WTC11 (cell line): ENCODE data around the gene SYNGR1. TPM values are rescaled to one million over a fixed set of nuclear protein-coding genes. Genes with fewer than 3 reads are reported as not detected.

Experiments used
- ATAC-seq: fragments of 200-7000 bp; cut with Tn5 transposase; 2 replicates; pipeline ENCODE4 v1.10.0; 2021; ENCODE audit warnings: mild to moderate bottlenecking, moderate library complexity
- CTCF ChIA-PET: fragments of 300-600 bp; sonication (Branson Sonifier 250); formaldehyde crosslinking; loops from one replicate; lab custom pipeline; 2021; ENCODE audit warnings: antibody characterized with exemption; lab: Charles Lee
- POLR2A ChIA-PET: fragments of 350-600 bp; sonication (Branson Sonifier 250); formaldehyde crosslinking; loops from one replicate; lab custom pipeline; 2021; ENCODE audit warnings: antibody characterized with exemption; lab: Charles Lee
- DNase-seq: peaks from one replicate; pipeline ENCODE4 v3.0.0; 2021; ENCODE audit warnings: low spot score
- H3K27ac Mint-ChIP-seq: 2 replicates; pipeline ENCODE4 v1.8.0; 2021; ENCODE audit warnings: mixed read lengths
- H3K27me3 Mint-ChIP-seq: 2 replicates; pipeline ENCODE4 v1.8.0; 2021; ENCODE audit warnings: low read depth, mild to moderate bottlenecking, moderate library complexity, mixed read lengths
- H3K36me3 Mint-ChIP-seq: 2 replicates; pipeline ENCODE4 v1.8.0; 2021; ENCODE audit warnings: mixed read lengths
- H3K4me1 Mint-ChIP-seq: 2 replicates; pipeline ENCODE4 v1.8.0; 2022; ENCODE audit warnings: mixed read lengths
- H3K4me3 Mint-ChIP-seq: 2 replicates; pipeline ENCODE4 v1.8.0; 2021; ENCODE audit warnings: mild to moderate bottlenecking, moderate library complexity, mixed read lengths
- H3K9me3 Mint-ChIP-seq: 2 replicates; pipeline ENCODE4 v1.8.0; 2021; ENCODE audit warnings: mixed read lengths
- ESRRA ChIP-seq: sonication (generic); formaldehyde crosslinking; IDR thresholded peaks from 2 replicates; pipeline ENCODE4 v1.8.1; 2022; ENCODE audit warnings: mild to moderate bottlenecking, missing genetic modification reagents, borderline replicate concordance
- FOXP1 ChIP-seq: sonication (generic); formaldehyde crosslinking; IDR thresholded peaks from 2 replicates; pipeline ENCODE4 v1.8.0; 2022; ENCODE audit warnings: missing genetic modification reagents, mild to moderate bottlenecking, moderate library complexity, borderline replicate concordance
- GABPB1 ChIP-seq: sonication (generic); formaldehyde crosslinking; IDR thresholded peaks from 2 replicates; pipeline ENCODE4 v1.8.1; 2023; ENCODE audit warnings: mild to moderate bottlenecking, missing genetic modification reagents
- JAZF1 ChIP-seq: fragments of 250-450 bp; sonication (Bioruptor Pico); IDR thresholded peaks from 2 replicates; pipeline ENCODE4 v1.9.0; 2021; ENCODE audit warnings: moderate library complexity, mild to moderate bottlenecking, inconsistent platforms
- JUN ChIP-seq: sonication (generic); formaldehyde crosslinking; IDR thresholded peaks from 2 replicates; pipeline ENCODE4 v1.8.0; 2023; ENCODE audit warnings: mild to moderate bottlenecking, missing genetic modification reagents
- MAX ChIP-seq: sonication (generic); formaldehyde crosslinking; IDR thresholded peaks from 2 replicates; pipeline ENCODE4 v1.8.0; 2022; ENCODE audit warnings: mild to moderate bottlenecking, missing genetic modification reagents
- NFYB ChIP-seq: sonication (generic); formaldehyde crosslinking; conservative IDR thresholded peaks from 2 replicates; pipeline ENCODE4 v1.8.0; 2022; ENCODE audit warnings: low read depth, missing genetic modification reagents
- NR1H2 ChIP-seq: sonication (generic); formaldehyde crosslinking; IDR thresholded peaks from 2 replicates; pipeline ENCODE4 v1.9.0; 2021; ENCODE audit warnings: mild to moderate bottlenecking, moderate library complexity, missing genetic modification reagents
- NR2C2 ChIP-seq: sonication (generic); formaldehyde crosslinking; IDR thresholded peaks from 2 replicates; pipeline ENCODE4 v1.8.0; 2022; ENCODE audit warnings: mild to moderate bottlenecking, missing genetic modification reagents
- NR3C1 ChIP-seq: sonication (generic); formaldehyde crosslinking; conservative IDR thresholded peaks from 2 replicates; pipeline ENCODE4 v1.8.1; 2023; ENCODE audit warnings: low read depth, mild to moderate bottlenecking, missing genetic modification reagents
- RELA ChIP-seq: sonication (generic); formaldehyde crosslinking; IDR thresholded peaks from 2 replicates; pipeline ENCODE4 v1.8.1; 2022; ENCODE audit warnings: missing genetic modification reagents, mild to moderate bottlenecking, borderline replicate concordance
- TEAD1 ChIP-seq: sonication (generic); formaldehyde crosslinking; IDR thresholded peaks from 2 replicates; pipeline ENCODE4 v1.8.0; 2022; ENCODE audit warnings: mild to moderate bottlenecking, missing genetic modification reagents
- USF2 ChIP-seq: sonication (generic); formaldehyde crosslinking; IDR thresholded peaks from 2 replicates; pipeline ENCODE4 v1.8.1; 2023; ENCODE audit warnings: mild to moderate bottlenecking, missing genetic modification reagents, moderate library complexity
- ZNF396 ChIP-seq: fragments of 250-450 bp; sonication (Bioruptor Pico); IDR thresholded peaks from 2 replicates; pipeline ENCODE4 v1.8.0; 2021; ENCODE audit warnings: mild to moderate bottlenecking, moderate library complexity, borderline replicate concordance
- total RNA-seq: library from RNA; stranded (reverse); gene quantifications from 3 replicates; pipeline ENCODE4 v1.2.3, GENCODE V29; 2021
- TF ChIP-seq, protein P1 (sequence below): sonication (generic); formaldehyde crosslinking; IDR thresholded peaks from 2 replicates; pipeline ENCODE4 v1.8.0; 2023; ENCODE audit warnings: missing genetic modification reagents
- TF ChIP-seq, protein P2 (sequence below): fragments of 200-600 bp; IDR thresholded peaks from 2 replicates; pipeline ENCODE4 v1.8.0; 2022; ENCODE audit warnings: antibody characterized with exemption
- TF ChIP-seq, protein P3 (sequence below): sonication (generic); formaldehyde crosslinking; IDR thresholded peaks from 2 replicates; pipeline ENCODE4 v1.8.1; 2023; ENCODE audit warnings: mild to moderate bottlenecking, missing genetic modification reagents
- TF ChIP-seq, protein P4 (sequence below): sonication (generic); formaldehyde crosslinking; IDR thresholded peaks from 2 replicates; pipeline ENCODE4 v1.8.1; 2022; ENCODE audit warnings: low read depth, missing genetic modification reagents, borderline replicate concordance
- TF ChIP-seq, protein P5 (sequence below): sonication (generic); formaldehyde crosslinking; IDR thresholded peaks from 2 replicates; pipeline ENCODE4 v1.8.0; 2023; ENCODE audit warnings: mild to moderate bottlenecking, missing genetic modification reagents
- TF ChIP-seq, protein P6 (sequence below): fragments of 250-450 bp; sonication (Bioruptor Pico); IDR thresholded peaks from 2 replicates; pipeline ENCODE4 v1.8.0; 2021; ENCODE audit warnings: mild to moderate bottlenecking

Gene SYNGR1
- total RNA-seq, 1 experiment from 2014 or later: 35.3 TPM

- Mint-ChIP-seq H3K4me1 (no peaks in the 10 kb centered on the region), H3K9me3 (no peaks in the 10 kb centered on the region)
- CTCF ChIA-PET: interaction anchor here (1.5 kb wide), 1 partner anchor 96 kb away, joined by 3 read pairs; no protein-coding TSS in a partner anchor
- TF ChIP-seq FOXP1 (CRISPR knock-in tag) (no peak), ZNF396 (CRISPR knock-in tag) (no peak), JUN (no peak), RELA (CRISPR knock-in tag) (no peak), MAX (CRISPR knock-in tag) (no peak), ESRRA (CRISPR knock-in tag) (no peak), NR2C2 (CRISPR knock-in tag) (no peak), JAZF1 (no peak), GABPB1 (CRISPR knock-in tag) (no peak), NFYB (CRISPR knock-in tag) (no peak), USF2 (CRISPR knock-in tag) (no peak), TEAD1 (CRISPR knock-in tag) (no peak), NR1H2 (CRISPR knock-in tag) (no peak), NR3C1 (CRISPR knock-in tag) (no peak)
- TF ChIP-seq, protein P1, sequence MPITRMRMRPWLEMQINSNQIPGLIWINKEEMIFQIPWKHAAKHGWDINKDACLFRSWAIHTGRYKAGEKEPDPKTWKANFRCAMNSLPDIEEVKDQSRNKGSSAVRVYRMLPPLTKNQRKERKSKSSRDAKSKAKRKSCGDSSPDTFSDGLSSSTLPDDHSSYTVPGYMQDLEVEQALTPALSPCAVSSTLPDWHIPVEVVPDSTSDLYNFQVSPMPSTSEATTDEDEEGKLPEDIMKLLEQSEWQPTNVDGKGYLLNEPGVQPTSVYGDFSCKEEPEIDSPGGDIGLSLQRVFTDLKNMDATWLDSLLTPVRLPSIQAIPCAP: no peak
- TF ChIP-seq, protein P2, sequence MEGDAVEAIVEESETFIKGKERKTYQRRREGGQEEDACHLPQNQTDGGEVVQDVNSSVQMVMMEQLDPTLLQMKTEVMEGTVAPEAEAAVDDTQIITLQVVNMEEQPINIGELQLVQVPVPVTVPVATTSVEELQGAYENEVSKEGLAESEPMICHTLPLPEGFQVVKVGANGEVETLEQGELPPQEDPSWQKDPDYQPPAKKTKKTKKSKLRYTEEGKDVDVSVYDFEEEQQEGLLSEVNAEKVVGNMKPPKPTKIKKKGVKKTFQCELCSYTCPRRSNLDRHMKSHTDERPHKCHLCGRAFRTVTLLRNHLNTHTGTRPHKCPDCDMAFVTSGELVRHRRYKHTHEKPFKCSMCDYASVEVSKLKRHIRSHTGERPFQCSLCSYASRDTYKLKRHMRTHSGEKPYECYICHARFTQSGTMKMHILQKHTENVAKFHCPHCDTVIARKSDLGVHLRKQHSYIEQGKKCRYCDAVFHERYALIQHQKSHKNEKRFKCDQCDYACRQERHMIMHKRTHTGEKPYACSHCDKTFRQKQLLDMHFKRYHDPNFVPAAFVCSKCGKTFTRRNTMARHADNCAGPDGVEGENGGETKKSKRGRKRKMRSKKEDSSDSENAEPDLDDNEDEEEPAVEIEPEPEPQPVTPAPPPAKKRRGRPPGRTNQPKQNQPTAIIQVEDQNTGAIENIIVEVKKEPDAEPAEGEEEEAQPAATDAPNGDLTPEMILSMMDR: no peak
- TF ChIP-seq, protein P3, sequence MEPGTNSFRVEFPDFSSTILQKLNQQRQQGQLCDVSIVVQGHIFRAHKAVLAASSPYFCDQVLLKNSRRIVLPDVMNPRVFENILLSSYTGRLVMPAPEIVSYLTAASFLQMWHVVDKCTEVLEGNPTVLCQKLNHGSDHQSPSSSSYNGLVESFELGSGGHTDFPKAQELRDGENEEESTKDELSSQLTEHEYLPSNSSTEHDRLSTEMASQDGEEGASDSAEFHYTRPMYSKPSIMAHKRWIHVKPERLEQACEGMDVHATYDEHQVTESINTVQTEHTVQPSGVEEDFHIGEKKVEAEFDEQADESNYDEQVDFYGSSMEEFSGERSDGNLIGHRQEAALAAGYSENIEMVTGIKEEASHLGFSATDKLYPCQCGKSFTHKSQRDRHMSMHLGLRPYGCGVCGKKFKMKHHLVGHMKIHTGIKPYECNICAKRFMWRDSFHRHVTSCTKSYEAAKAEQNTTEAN (CRISPR knock-in tag): no peak
- TF ChIP-seq, protein P4, sequence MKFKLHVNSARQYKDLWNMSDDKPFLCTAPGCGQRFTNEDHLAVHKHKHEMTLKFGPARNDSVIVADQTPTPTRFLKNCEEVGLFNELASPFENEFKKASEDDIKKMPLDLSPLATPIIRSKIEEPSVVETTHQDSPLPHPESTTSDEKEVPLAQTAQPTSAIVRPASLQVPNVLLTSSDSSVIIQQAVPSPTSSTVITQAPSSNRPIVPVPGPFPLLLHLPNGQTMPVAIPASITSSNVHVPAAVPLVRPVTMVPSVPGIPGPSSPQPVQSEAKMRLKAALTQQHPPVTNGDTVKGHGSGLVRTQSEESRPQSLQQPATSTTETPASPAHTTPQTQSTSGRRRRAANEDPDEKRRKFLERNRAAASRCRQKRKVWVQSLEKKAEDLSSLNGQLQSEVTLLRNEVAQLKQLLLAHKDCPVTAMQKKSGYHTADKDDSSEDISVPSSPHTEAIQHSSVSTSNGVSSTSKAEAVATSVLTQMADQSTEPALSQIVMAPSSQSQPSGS (CRISPR knock-in tag): no peak
- TF ChIP-seq, protein P5, sequence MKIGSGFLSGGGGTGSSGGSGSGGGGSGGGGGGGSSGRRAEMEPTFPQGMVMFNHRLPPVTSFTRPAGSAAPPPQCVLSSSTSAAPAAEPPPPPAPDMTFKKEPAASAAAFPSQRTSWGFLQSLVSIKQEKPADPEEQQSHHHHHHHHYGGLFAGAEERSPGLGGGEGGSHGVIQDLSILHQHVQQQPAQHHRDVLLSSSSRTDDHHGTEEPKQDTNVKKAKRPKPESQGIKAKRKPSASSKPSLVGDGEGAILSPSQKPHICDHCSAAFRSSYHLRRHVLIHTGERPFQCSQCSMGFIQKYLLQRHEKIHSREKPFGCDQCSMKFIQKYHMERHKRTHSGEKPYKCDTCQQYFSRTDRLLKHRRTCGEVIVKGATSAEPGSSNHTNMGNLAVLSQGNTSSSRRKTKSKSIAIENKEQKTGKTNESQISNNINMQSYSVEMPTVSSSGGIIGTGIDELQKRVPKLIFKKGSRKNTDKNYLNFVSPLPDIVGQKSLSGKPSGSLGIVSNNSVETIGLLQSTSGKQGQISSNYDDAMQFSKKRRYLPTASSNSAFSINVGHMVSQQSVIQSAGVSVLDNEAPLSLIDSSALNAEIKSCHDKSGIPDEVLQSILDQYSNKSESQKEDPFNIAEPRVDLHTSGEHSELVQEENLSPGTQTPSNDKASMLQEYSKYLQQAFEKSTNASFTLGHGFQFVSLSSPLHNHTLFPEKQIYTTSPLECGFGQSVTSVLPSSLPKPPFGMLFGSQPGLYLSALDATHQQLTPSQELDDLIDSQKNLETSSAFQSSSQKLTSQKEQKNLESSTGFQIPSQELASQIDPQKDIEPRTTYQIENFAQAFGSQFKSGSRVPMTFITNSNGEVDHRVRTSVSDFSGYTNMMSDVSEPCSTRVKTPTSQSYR (CRISPR knock-in tag): no peak
- TF ChIP-seq, protein P6, sequence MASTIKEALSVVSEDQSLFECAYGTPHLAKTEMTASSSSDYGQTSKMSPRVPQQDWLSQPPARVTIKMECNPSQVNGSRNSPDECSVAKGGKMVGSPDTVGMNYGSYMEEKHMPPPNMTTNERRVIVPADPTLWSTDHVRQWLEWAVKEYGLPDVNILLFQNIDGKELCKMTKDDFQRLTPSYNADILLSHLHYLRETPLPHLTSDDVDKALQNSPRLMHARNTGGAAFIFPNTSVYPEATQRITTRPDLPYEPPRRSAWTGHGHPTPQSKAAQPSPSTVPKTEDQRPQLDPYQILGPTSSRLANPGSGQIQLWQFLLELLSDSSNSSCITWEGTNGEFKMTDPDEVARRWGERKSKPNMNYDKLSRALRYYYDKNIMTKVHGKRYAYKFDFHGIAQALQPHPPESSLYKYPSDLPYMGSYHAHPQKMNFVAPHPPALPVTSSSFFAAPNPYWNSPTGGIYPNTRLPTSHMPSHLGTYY (CRISPR knock-in tag): no peak
- TF ChIP-seq, all 79 proteins: peak for 0
- ATAC-seq (no peak), DNase-seq (no peak)
- POLR2A ChIA-PET: no interaction called here
- Mint-ChIP-seq H3K27me3 (no peaks in the 10 kb centered on the region), H3K36me3 (peaks cover 43% of the 10 kb centered on the region), H3K27ac (no peak overlapping the region), H3K4me3 (no peak overlapping the region)
Observed at GRCh38 chr22:39418696-39419095, 68.9 kb downstream of the SYNGR1 start.
